ENCODE results near the gene B4GALNT4. TPM values are rescaled to one million over a fixed set of nuclear protein-coding genes. Genes with fewer than 3 reads are reported as not detected.
"Not testable (repeated sequence)": the region's sequence is repeated elsewhere in the genome, so short reads cannot be mapped to it uniquely, and the experiment has no call there.

B4GALNT4 gene
- total RNA-seq, 2 experiments from 2014 or later = 4.2 to 6.0 TPM

GRCh38 chr11:399731-400211 lies 30.5 kb downstream of the B4GALNT4 start:
- POLR2A ChIA-PET = interaction anchor here (1.4 kb wide), 1 partner anchor 48 kb away, joined by 5 read pairs; no protein-coding TSS in a partner anchor

GRCh38 chr11:400241-400689 lies 31.0 kb downstream of the B4GALNT4 start:
- peaks cover 16% of the 10 kb centered on the region for H3K27me3 Mint-ChIP-seq
- intact Hi-C loops (cut with DNase I, micrococcal nuclease) = no loop called here
- Histone ChIP-seq H3K27me3 (ENCODE audit: control insufficient read depth in 1 of 2, insufficient read depth in 2 of 2, low read length in 2 of 2) (no peaks in the 10 kb centered on the region), H3K27ac (ENCODE audit: low read depth in 1 of 2, low read length in 2 of 2) (no peak overlapping the region), H3K4me3 (ENCODE audit: low read length) (no peak overlapping the region), H3K4me1 (ENCODE audit: insufficient read depth, low read length) (peaks cover 27% of the 10 kb centered on the region), H3K9me3 (ENCODE audit: control insufficient read depth in 1 of 2, insufficient read depth in 1 of 2, low read length in 2 of 2) (peaks cover 0 to 7% of the 10 kb centered on the region in 2 experiments), H3K36me3 (ENCODE audit: insufficient read depth, low read length) (no peaks in the 10 kb centered on the region)
- DNase-seq (no peak), ATAC-seq (ENCODE audit: poor library complexity) (no peak)
- POLR2A ChIA-PET = no interaction called here
- no peaks in the 10 kb centered on the region for H3K9me3 Mint-ChIP-seq
- no peak for TF ChIP-seq CTCF (IDR thresholded peaks at IDR 0.05)
- no peak overlapping the region for H3K27ac Mint-ChIP-seq
- peaks cover 2% of the 10 kb centered on the region for H3K36me3 Mint-ChIP-seq (ENCODE audit: low read depth)
- peaks cover 7% of the 10 kb centered on the region for H3K4me1 Mint-ChIP-seq (ENCODE audit: low read depth)
- CTCF ChIA-PET = no interaction called here
- no peak overlapping the region for H3K4me3 Mint-ChIP-seq

More at GRCh38 chr11:399731-400211, 30.5 kb downstream of the B4GALNT4 start:
- Histone ChIP-seq H3K27ac (ENCODE audit: low read depth in 1 of 2, low read length in 2 of 2) (no peak overlapping the region), H3K36me3 (ENCODE audit: insufficient read depth, low read length) (no peaks in the 10 kb centered on the region), H3K9me3 (ENCODE audit: control insufficient read depth in 1 of 2, insufficient read depth in 1 of 2, low read length in 2 of 2) (peaks cover 0 to 7% of the 10 kb centered on the region in 2 experiments), H3K4me1 (ENCODE audit: insufficient read depth, low read length) (peaks cover 24% of the 10 kb centered on the region), H3K27me3 (ENCODE audit: control insufficient read depth in 1 of 2, insufficient read depth in 2 of 2, low read length in 2 of 2) (no peaks in the 10 kb centered on the region), H3K4me3 (ENCODE audit: low read length) (no peak overlapping the region)
- ATAC-seq (ENCODE audit: poor library complexity) (no peak), DNase-seq (no peak)
- H3K36me3 Mint-ChIP-seq (ENCODE audit: low read depth) = no peaks in the 10 kb centered on the region
- H3K27me3 Mint-ChIP-seq = peaks cover 16% of the 10 kb centered on the region
- TF ChIP-seq CTCF (IDR thresholded peaks at IDR 0.05) = no peak
- H3K27ac Mint-ChIP-seq = no peak overlapping the region
- H3K4me1 Mint-ChIP-seq (ENCODE audit: low read depth) = peaks cover 5% of the 10 kb centered on the region
- H3K9me3 Mint-ChIP-seq = no peaks in the 10 kb centered on the region
- CTCF ChIA-PET = no interaction called here
- intact Hi-C loops (cut with DNase I, micrococcal nuclease) = no loop called here
- H3K4me3 Mint-ChIP-seq = peak overlapping the region; percentile 38

- H3K36me3 Mint-ChIP-seq (ENCODE audit: low read depth); H3K36me3 ChIP-seq (ENCODE audit: insufficient read depth, low read length); DNase-seq; POLR2A ChIA-PET; CTCF ChIA-PET; H3K27ac ChIP-seq (ENCODE audit: low read depth in 1 of 2, low read length in 2 of 2); H3K9me3 ChIP-seq (ENCODE audit: control insufficient read depth in 1 of 2, insufficient read depth in 1 of 2, low read length in 2 of 2); H3K27me3 ChIP-seq (ENCODE audit: control insufficient read depth in 1 of 2, insufficient read depth in 2 of 2, low read length in 2 of 2); H3K27ac Mint-ChIP-seq; ATAC-seq (ENCODE audit: poor library complexity); H3K4me3 Mint-ChIP-seq; H3K4me3 ChIP-seq (ENCODE audit: low read length); H3K9me3 Mint-ChIP-seq; intact Hi-C loops (cut with DNase I, micrococcal nuclease): not testable (repeated sequence)
- H3K4me1 ChIP-seq (ENCODE audit: insufficient read depth, low read length) = peaks cover 35% of the 10 kb centered on the region
- H3K4me1 Mint-ChIP-seq (ENCODE audit: low read depth) = peaks cover 13% of the 10 kb centered on the region
- H3K27me3 Mint-ChIP-seq = peaks cover 16% of the 10 kb centered on the region
Observed at GRCh38 chr11:401196-401595, 31.9 kb downstream of the B4GALNT4 start.

Measured in CD4-positive, alpha-beta T cell (primary cell).